ENCODE data around the gene PDCD2L.
"Not testable (repeated sequence)": the region's sequence is repeated elsewhere in the genome, so short reads cannot be mapped to it uniquely, and the experiment has no call there.

DNA sequence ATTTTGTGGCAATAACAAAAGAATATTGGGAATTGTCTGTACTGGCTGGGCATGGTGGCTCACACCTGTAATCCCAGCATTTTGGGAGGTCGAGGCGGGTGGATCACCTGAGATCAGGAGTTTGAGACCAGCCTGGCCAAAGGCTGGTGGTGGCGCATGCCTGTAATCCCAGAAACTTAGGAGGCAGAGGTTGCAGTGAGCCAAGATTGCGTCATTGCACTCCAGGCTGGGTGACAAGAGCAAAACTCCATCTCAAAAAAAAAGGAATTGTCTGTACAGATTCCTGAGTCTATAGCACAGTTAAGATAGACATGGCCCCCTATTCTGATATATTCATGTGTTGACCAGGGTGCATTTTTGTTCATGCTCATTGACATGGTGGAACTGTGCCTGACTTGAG, 60.6 kb downstream of the PDCD2L start:
- TF ChIP-seq, protein P1, sequence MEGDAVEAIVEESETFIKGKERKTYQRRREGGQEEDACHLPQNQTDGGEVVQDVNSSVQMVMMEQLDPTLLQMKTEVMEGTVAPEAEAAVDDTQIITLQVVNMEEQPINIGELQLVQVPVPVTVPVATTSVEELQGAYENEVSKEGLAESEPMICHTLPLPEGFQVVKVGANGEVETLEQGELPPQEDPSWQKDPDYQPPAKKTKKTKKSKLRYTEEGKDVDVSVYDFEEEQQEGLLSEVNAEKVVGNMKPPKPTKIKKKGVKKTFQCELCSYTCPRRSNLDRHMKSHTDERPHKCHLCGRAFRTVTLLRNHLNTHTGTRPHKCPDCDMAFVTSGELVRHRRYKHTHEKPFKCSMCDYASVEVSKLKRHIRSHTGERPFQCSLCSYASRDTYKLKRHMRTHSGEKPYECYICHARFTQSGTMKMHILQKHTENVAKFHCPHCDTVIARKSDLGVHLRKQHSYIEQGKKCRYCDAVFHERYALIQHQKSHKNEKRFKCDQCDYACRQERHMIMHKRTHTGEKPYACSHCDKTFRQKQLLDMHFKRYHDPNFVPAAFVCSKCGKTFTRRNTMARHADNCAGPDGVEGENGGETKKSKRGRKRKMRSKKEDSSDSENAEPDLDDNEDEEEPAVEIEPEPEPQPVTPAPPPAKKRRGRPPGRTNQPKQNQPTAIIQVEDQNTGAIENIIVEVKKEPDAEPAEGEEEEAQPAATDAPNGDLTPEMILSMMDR (IDR thresholded peaks at IDR 0.05) = not testable (repeated sequence)
- TF ChIP-seq POLR2A, POLR2AphosphoS5 (IDR thresholded peaks at IDR 0.05): not testable (repeated sequence)
